ENCODE measurements around the gene CA10.

- TF ChIP-seq CTCF (IDR thresholded peaks at IDR 0.05; ENCODE audit: borderline replicate concordance, extremely low read depth, low read length, poor library complexity, severe bottlenecking) = no peak
- no peak for TF ChIP-seq EZH2 (IDR thresholded peaks at IDR 0.05; ENCODE audit: borderline replicate concordance, low read depth, low read length, severe bottlenecking)
These were observed 312.7 kb downstream of the CA10 start for GRCh38 chr17:51845776-51846175.

Measured in DND-41 (cell line).